ENCODE data around the gene PHF23.

Gene PHF23

GRCh38 chr17:7239091-7240027 is at the start of gene PHF23:
Gene PHF23, minus strand, starts transcription at chr17:7239457. Its CDS starts 178 bp downstream, at chr17:7239279.
- peak; percentile 97 for DNase-seq

- no peak for DNase-seq
These were observed 46.4 kb upstream of the PHF23 start for GRCh38 chr17:7285679-7286078.

- no peak for DNase-seq
These were observed 45.7 kb upstream of the PHF23 start for GRCh38 chr17:7284911-7285310.

GRCh38 chr17:7283471-7284216 is 44.4 kb upstream of the PHF23 start:
- no peak for DNase-seq

GRCh38 chr17:7282752-7283321 is 43.6 kb upstream of the PHF23 start:
- DNase-seq = no peak

- DNase-seq = no peak
These were observed 42.9 kb upstream of the PHF23 start for GRCh38 chr17:7281953-7282751.

- DNase-seq = peak; percentile 94
These were observed 42.1 kb upstream of the PHF23 start, which contains the start of gene SLC2A4 for GRCh38 chr17:7281074-7281952. Gene SLC2A4, plus strand, starts transcription at chr17:7281718. Its CDS starts 217 bp downstream, at chr17:7281935.

- peak; percentile 91 for DNase-seq
These were observed 41.3 kb upstream of the PHF23 start for GRCh38 chr17:7280519-7281073.

GRCh38 chr17:7279448-7279847 is 40.2 kb upstream of the PHF23 start:
- no peak for DNase-seq

- DNase-seq = no peak
These were observed 27.5 kb upstream of the PHF23 start for GRCh38 chr17:7266784-7267183.

- no peak for DNase-seq
These were observed 24.5 kb upstream of the PHF23 start for GRCh38 chr17:7263801-7264078.

GRCh38 chr17:7262935-7263800 is 23.9 kb upstream of the PHF23 start:
- DNase-seq = peak; percentile 47

- no peak for DNase-seq
These were observed 23.1 kb upstream of the PHF23 start, which contains the start of gene CLDN7 for GRCh38 chr17:7262192-7262934. Gene CLDN7, minus strand, starts transcription at chr17:7262478. Its CDS starts 435 bp downstream, at chr17:7262043.

- peak; percentile 47 for DNase-seq
These were observed 22.3 kb upstream of the PHF23 start for GRCh38 chr17:7261379-7262191.

- DNase-seq = peak; percentile 61
These were observed 21.6 kb upstream of the PHF23 start for GRCh38 chr17:7260651-7261378.

GRCh38 chr17:7260151-7260550 is 20.9 kb upstream of the PHF23 start:
- DNase-seq = no peak

- DNase-seq = no peak
These were observed 20.3 kb upstream of the PHF23 start for GRCh38 chr17:7259555-7259889.

All from stimulated activated CD8-positive, alpha-beta memory T cell treated with anti-CD3 and anti-CD28 coated beads, Interleukin-4, amount 100 ng/mL, for 48 hours (primary cell).